IMR-90 (cell line): Measurements from ENCODE around the gene DZIP1. TPM values are rescaled to one million over a fixed set of nuclear protein-coding genes. Genes with fewer than 3 reads are reported as not detected.

Source experiments
- ATAC-seq: fragments of 200-7000 bp; cut with Tn5 transposase; 2 replicates; pipeline ENCODE4 v1.9.1; 2020; ENCODE audit warnings: low read depth, mild to moderate bottlenecking, moderate library complexity
- BruUV-seq: library from RNA; stranded (reverse); fragments of 400-500 nt; replicated peaks from 2 replicates; lab custom pipeline; 2021; lab: Mats Ljungman, UMichigan
- CTCF ChIA-PET: fragments of 300-600 bp; formaldehyde crosslinking; extraction: SDS; loops from one replicate; lab custom pipeline; 2021; ENCODE audit warnings: antibody characterized with exemption; lab: Yijun Ruan, JAX
- POLR2A ChIA-PET: fragments of 300-600 bp; sonication (Branson Sonifier 250); formaldehyde crosslinking; loops from one replicate; lab custom pipeline; 2022; ENCODE audit warnings: antibody characterized with exemption; ENCODE audit not compliant: unreplicated experiment; lab: Charles Lee
- DNase-seq: peaks from one replicate; pipeline ENCODE4 v3.0.0; 2013
- H2AFZ ChIP-seq: replicated peaks from 2 replicates; pipeline ENCODE3; 2013; ENCODE audit warnings: low read length, mild to moderate bottlenecking; ENCODE audit not compliant: poor library complexity
- H2AK5ac ChIP-seq: 2 replicates; pipeline ENCODE4 v1.6.1; 2013; ENCODE audit warnings: low read depth, low read length, inconsistent platforms
- H2AK9ac ChIP-seq: replicated peaks from 2 replicates; pipeline ENCODE3; 2013; ENCODE audit warnings: mild to moderate bottlenecking, low read depth, low read length, moderate library complexity; ENCODE audit not compliant: poor library complexity
- H2BK120ac ChIP-seq: 2 replicates; pipeline ENCODE4 v1.6.1; 2013; ENCODE audit warnings: low read depth, low read length, inconsistent platforms
- H2BK15ac ChIP-seq: 3 replicates; pipeline ENCODE4 v1.6.1; 2013; ENCODE audit warnings: low read depth, low read length, inconsistent platforms
- H2BK20ac ChIP-seq: 2 replicates; pipeline ENCODE4 v1.6.1; 2013; ENCODE audit warnings: low read depth, mild to moderate bottlenecking, inconsistent platforms, low read length, moderate library complexity
- H2BK5ac ChIP-seq: 2 replicates; pipeline ENCODE4 v1.6.1; 2013; ENCODE audit warnings: mild to moderate bottlenecking, low read depth, low read length, inconsistent platforms; ENCODE audit not compliant: poor library complexity, severe bottlenecking
- H3K14ac ChIP-seq: replicated peaks from 2 replicates; pipeline ENCODE4 v1.6.1; 2013; ENCODE audit warnings: low read depth, low read length, inconsistent platforms
- H3K18ac ChIP-seq: 2 replicates; pipeline ENCODE4 v1.6.1; 2013; ENCODE audit warnings: low read depth, low read length, control low read depth
- H3K23ac ChIP-seq: 2 replicates; pipeline ENCODE4 v1.6.1; 2013; ENCODE audit warnings: low read depth, low read length, inconsistent platforms
- H3K27ac ChIP-seq: 2 replicates; pipeline ENCODE4 v1.5.1; 2013; ENCODE audit warnings: mild to moderate bottlenecking, control low read depth, low read length; ENCODE audit not compliant: insufficient read depth
- H3K27me3 ChIP-seq: 2 replicates; pipeline ENCODE4 v1.6.1; 2013; ENCODE audit warnings: low read length; ENCODE audit not compliant: control insufficient read depth, insufficient read depth
- H3K36me3 ChIP-seq: 2 replicates; pipeline ENCODE4 v1.6.1; 2013; ENCODE audit warnings: low read length, mixed read lengths; ENCODE audit not compliant: control insufficient read depth, insufficient read depth
- H3K4ac ChIP-seq: 2 replicates; pipeline ENCODE4 v1.6.1; 2013; ENCODE audit warnings: low read depth, low read length, inconsistent platforms
- H3K4me1 ChIP-seq: 2 replicates; pipeline ENCODE4 v1.6.1; 2013; ENCODE audit warnings: low read length, mixed read lengths; ENCODE audit not compliant: control insufficient read depth, insufficient read depth
- H3K4me2 ChIP-seq: 2 replicates; pipeline ENCODE4 v1.6.1; 2013; ENCODE audit warnings: low read depth, mild to moderate bottlenecking, control low read depth, low read length, moderate library complexity
- H3K4me3 ChIP-seq: 2 replicates; pipeline ENCODE4 v1.5.1; 2013; ENCODE audit warnings: low read depth, mild to moderate bottlenecking, control low read depth, low read length, moderate library complexity; ENCODE audit not compliant: insufficient read depth
- H3K56ac ChIP-seq: 2 replicates; pipeline ENCODE4 v1.6.1; 2013; ENCODE audit warnings: low read length, inconsistent platforms; ENCODE audit not compliant: insufficient read depth; ENCODE audit errors: extremely low read depth
- H3K79me1 ChIP-seq, 2 experiments: 2 replicates each; pipeline ENCODE4 v1.6.1; 2013; ENCODE audit warnings: low read length in 2 of 2, inconsistent platforms in 1 of 2, low read depth in 1 of 2
- H3K9ac ChIP-seq: 2 replicates; pipeline ENCODE4 v1.6.1; 2013; ENCODE audit warnings: low read depth, low read length, control low read depth
- H3K9me1 ChIP-seq: 2 replicates; pipeline ENCODE4 v1.6.1; 2013; ENCODE audit warnings: low read length, inconsistent platforms; ENCODE audit not compliant: insufficient read depth
- H3K9me3 ChIP-seq: 2 replicates; pipeline ENCODE4 v1.6.1; 2013; ENCODE audit warnings: low read length; ENCODE audit not compliant: control insufficient read depth, insufficient read depth
- H4K20me1 ChIP-seq: 2 replicates; pipeline ENCODE4 v1.6.1; 2013; ENCODE audit warnings: low read length, inconsistent platforms; ENCODE audit not compliant: insufficient read depth
- H4K5ac ChIP-seq: 2 replicates; pipeline ENCODE4 v1.6.1; 2013; ENCODE audit warnings: mild to moderate bottlenecking, low read depth, low read length, control low read depth
- H4K8ac ChIP-seq, 2 experiments: 2 replicates each; pipeline ENCODE4 v1.6.1; 2013; ENCODE audit warnings: low read depth in 2 of 2, low read length in 2 of 2, control low read depth in 1 of 2, inconsistent platforms in 1 of 2
- H4K91ac ChIP-seq: 2 replicates; pipeline ENCODE4 v1.6.1; 2013; ENCODE audit warnings: low read depth, low read length, inconsistent platforms; ENCODE audit not compliant: insufficient read depth
- BHLHE40 ChIP-seq: fragments of 150-350 bp; IDR thresholded peaks from 2 replicates; pipeline ENCODE4 v1.6.1; 2016; ENCODE audit warnings: mild to moderate bottlenecking, low read depth, low read length
- CEBPB ChIP-seq: IDR thresholded peaks from 2 replicates; pipeline ENCODE4 v1.6.1; 2012; ENCODE audit warnings: low read depth, low read length, improper control_type of control experiment
- CHD1 ChIP-seq: IDR thresholded peaks from 2 replicates; pipeline ENCODE4 v1.6.1; 2012; ENCODE audit warnings: low read depth, low read length, improper control_type of control experiment
- FOS ChIP-seq: fragments of 150-350 bp; IDR thresholded peaks from 2 replicates; pipeline ENCODE4 v1.6.1; 2016; ENCODE audit warnings: low read depth, low read length
- MAFK ChIP-seq: IDR thresholded peaks from 2 replicates; pipeline ENCODE4 v1.6.1; 2012; ENCODE audit warnings: low read depth, low read length, improper control_type of control experiment
- MAZ ChIP-seq: IDR thresholded peaks from 2 replicates; pipeline ENCODE4 v1.6.1; 2012; ENCODE audit warnings: low read depth, mild to moderate bottlenecking, low read length, improper control_type of control experiment, moderate library complexity, borderline replicate concordance
- MXI1 ChIP-seq: IDR thresholded peaks from 2 replicates; pipeline ENCODE4 v1.6.1; 2012; ENCODE audit warnings: low read depth, mild to moderate bottlenecking, low read length, moderate library complexity, borderline replicate concordance
- NFE2L2 ChIP-seq: fragments of 150-350 bp; IDR thresholded peaks from 2 replicates; pipeline ENCODE4 v1.6.1; 2016; ENCODE audit warnings: low read depth, mild to moderate bottlenecking, low read length
- POLR2A ChIP-seq: IDR thresholded peaks from 2 replicates; pipeline ENCODE4 v1.6.1; 2012; ENCODE audit warnings: mild to moderate bottlenecking, low read depth, low read length
- RAD21 ChIP-seq: IDR thresholded peaks from 2 replicates; pipeline ENCODE4 v1.6.1; 2012; ENCODE audit warnings: low read length, improper control_type of control experiment
- RCOR1 ChIP-seq: IDR thresholded peaks from 2 replicates; pipeline ENCODE4 v1.6.1; 2012; ENCODE audit warnings: mild to moderate bottlenecking, low read length, improper control_type of control experiment; ENCODE audit not compliant: insufficient replicate concordance
- RFX5 ChIP-seq: IDR thresholded peaks from 2 replicates; pipeline ENCODE4 v1.8.0; 2012; ENCODE audit warnings: low read depth, mild to moderate bottlenecking, low read length, moderate library complexity
- SMC3 ChIP-seq: fragments of 150-350 bp; IDR thresholded peaks from 2 replicates; pipeline ENCODE4 v1.6.1; 2016; ENCODE audit warnings: low read depth, mild to moderate bottlenecking, antibody characterized with exemption, low read length, moderate library complexity
- WGBS, 2 experiments: methylation state at CpG; one replicate each; pipeline versions ENCODE4 v1.1.5 to v1.1.7; 2013; ENCODE audit warnings: missing lambda C conversion rate in 2 of 2; ENCODE audit not compliant: insufficient read length in 1 of 2; ENCODE audit errors: extremely low coverage in 2 of 2; 5-methylcytosine and 5-hydroxymethylcytosine counted together
- dilution Hi-C: fragments of 300-500 bp; cut with HindIII; formaldehyde crosslinking; loops from one replicate; pipeline ENCODE4 v1.14.3; 2018; ENCODE audit warnings: low sequenced_read_pairs; ENCODE audit not compliant: unreplicated experiment
- in situ Hi-C: fragments of 300-500 bp; cut with MboI; formaldehyde crosslinking; loops from 3 replicates; pipeline ENCODE4 v1.14.3; 2019; ENCODE audit warnings: low sequenced_read_pairs, inconsistent platforms, mixed read lengths
- intact Hi-C: fragments of 100-400 bp; cut with micrococcal nuclease; formaldehyde crosslinking; loops from 2 replicates; pipeline ENCODE4 v1.10.0; 2022
- polyA plus RNA-seq, 3 experiments: library from polyadenylated mRNA; depleted of rRNA; stranded (reverse); fragments of >200 nt; gene quantifications; 2 replicates each; pipeline ENCODE4 v1.2.3, GENCODE V29; 2012; ENCODE audit warnings: low replicate concordance in 1 of 3
- total RNA-seq: library from RNA; depleted of rRNA; stranded (reverse); fragments of >200 nt; gene quantifications from 2 replicates; pipeline ENCODE4 v1.2.3, GENCODE V29; 2012
- TF ChIP-seq, protein P1 (sequence below): fragments of 150-350 bp; IDR thresholded peaks from 2 replicates; pipeline ENCODE4 v1.6.1; 2017; ENCODE audit warnings: mild to moderate bottlenecking, antibody characterized with exemption, low read length, low read depth
- TF ChIP-seq, protein P2 (sequence below): conservative IDR thresholded peaks from 2 replicates; pipeline ENCODE4 v1.5.1; 2012; ENCODE audit warnings: mild to moderate bottlenecking, low read depth, low read length, improper control_type of control experiment
- TF ChIP-seq, protein P3 (sequence below): fragments of 150-350 bp; IDR thresholded peaks from 2 replicates; pipeline ENCODE4 v1.6.1; 2016; ENCODE audit warnings: low read depth, mild to moderate bottlenecking, low read length, moderate library complexity, borderline replicate concordance

DZIP1 gene
- total and polyA plus RNA-seq, 2 of the 4 experiments (the other 2 are of a cell fraction), result 12.2 to 15.9 TPM

DNA sequence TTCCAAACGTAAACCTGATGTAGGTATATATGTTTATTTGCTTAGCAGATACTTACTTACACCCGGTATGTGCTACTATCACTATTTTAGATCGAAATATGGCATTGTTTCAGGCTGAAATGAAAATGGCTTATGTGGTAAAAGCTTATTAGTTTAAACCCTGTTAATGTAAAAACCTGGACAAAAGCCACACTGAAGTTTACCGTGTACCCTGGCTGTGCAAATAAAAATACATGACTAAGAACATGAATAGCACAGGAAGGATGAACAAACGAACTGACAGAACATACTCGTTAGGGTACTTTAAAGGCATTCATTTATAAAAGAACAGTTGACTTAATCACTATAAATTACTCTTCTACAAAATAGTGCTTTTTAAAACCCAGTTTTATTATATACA, 85.4 kb downstream of the DZIP1 start:
- Histone ChIP-seq H3K27ac (no peak overlapping the region), H4K91ac (no peak overlapping the region), H3K23ac (no peak overlapping the region), H2BK15ac (no peak overlapping the region), H3K4me1 (no peaks in the 10 kb centered on the region), H3K14ac (no peak overlapping the region), H3K4ac (no peak overlapping the region), H3K4me2 (no peak overlapping the region), H3K9me3 (peaks cover 3% of the 10 kb centered on the region), H2AFZ (no peak overlapping the region), H3K56ac (no peak overlapping the region), H3K79me1 (no peaks in the 10 kb centered on the region), H3K9me1 (no peaks in the 10 kb centered on the region), H4K8ac (no peak overlapping the region), H3K36me3 (no peaks in the 10 kb centered on the region), H2BK20ac (no peak overlapping the region), H2AK9ac (no peak overlapping the region), H3K27me3 (peaks cover 37% of the 10 kb centered on the region), H4K5ac (no peak overlapping the region), H2AK5ac (no peak overlapping the region), H2BK120ac (no peak overlapping the region), H3K4me3 (no peak overlapping the region), H3K9ac (no peak overlapping the region), H4K20me1 (no peaks in the 10 kb centered on the region), H3K18ac (no peak overlapping the region), H2BK5ac (no peak overlapping the region)
- intact Hi-C loops (no loop called here), in situ Hi-C loops (no loop called here), dilution Hi-C loops (no loop called here)
- 50% methylated on average over 1 of the region's 6 CpGs; no CpG with 5 or more reads in 1 of the 2 experiments for WGBS, 2 experiments
- BruUV-seq, result no TSS peak
- ATAC-seq (no peak), DNase-seq (no peak)
- TF ChIP-seq, protein P1, sequence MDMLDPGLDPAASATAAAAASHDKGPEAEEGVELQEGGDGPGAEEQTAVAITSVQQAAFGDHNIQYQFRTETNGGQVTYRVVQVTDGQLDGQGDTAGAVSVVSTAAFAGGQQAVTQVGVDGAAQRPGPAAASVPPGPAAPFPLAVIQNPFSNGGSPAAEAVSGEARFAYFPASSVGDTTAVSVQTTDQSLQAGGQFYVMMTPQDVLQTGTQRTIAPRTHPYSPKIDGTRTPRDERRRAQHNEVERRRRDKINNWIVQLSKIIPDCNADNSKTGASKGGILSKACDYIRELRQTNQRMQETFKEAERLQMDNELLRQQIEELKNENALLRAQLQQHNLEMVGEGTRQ, result no peak
- TF ChIP-seq, protein P2, sequence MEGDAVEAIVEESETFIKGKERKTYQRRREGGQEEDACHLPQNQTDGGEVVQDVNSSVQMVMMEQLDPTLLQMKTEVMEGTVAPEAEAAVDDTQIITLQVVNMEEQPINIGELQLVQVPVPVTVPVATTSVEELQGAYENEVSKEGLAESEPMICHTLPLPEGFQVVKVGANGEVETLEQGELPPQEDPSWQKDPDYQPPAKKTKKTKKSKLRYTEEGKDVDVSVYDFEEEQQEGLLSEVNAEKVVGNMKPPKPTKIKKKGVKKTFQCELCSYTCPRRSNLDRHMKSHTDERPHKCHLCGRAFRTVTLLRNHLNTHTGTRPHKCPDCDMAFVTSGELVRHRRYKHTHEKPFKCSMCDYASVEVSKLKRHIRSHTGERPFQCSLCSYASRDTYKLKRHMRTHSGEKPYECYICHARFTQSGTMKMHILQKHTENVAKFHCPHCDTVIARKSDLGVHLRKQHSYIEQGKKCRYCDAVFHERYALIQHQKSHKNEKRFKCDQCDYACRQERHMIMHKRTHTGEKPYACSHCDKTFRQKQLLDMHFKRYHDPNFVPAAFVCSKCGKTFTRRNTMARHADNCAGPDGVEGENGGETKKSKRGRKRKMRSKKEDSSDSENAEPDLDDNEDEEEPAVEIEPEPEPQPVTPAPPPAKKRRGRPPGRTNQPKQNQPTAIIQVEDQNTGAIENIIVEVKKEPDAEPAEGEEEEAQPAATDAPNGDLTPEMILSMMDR, result no peak
- no peak for TF ChIP-seq BHLHE40
- TF ChIP-seq POLR2A, result no peak
- no peak for TF ChIP-seq MAZ
- TF ChIP-seq FOS, result no peak
- TF ChIP-seq NFE2L2, result no peak
- no peak for TF ChIP-seq CHD1
- no peak for TF ChIP-seq RAD21
- TF ChIP-seq RCOR1, result no peak
- TF ChIP-seq MAFK, result no peak
- TF ChIP-seq SMC3, result no peak
- TF ChIP-seq, protein P3, sequence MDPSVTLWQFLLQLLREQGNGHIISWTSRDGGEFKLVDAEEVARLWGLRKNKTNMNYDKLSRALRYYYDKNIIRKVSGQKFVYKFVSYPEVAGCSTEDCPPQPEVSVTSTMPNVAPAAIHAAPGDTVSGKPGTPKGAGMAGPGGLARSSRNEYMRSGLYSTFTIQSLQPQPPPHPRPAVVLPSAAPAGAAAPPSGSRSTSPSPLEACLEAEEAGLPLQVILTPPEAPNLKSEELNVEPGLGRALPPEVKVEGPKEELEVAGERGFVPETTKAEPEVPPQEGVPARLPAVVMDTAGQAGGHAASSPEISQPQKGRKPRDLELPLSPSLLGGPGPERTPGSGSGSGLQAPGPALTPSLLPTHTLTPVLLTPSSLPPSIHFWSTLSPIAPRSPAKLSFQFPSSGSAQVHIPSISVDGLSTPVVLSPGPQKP, result no peak
- TF ChIP-seq MXI1, result no peak
- TF ChIP-seq CEBPB, result no peak
- no peak for TF ChIP-seq RFX5
- POLR2A ChIA-PET, result no interaction called here
- CTCF ChIA-PET, result no interaction called here
